ENCODE results near the gene SYT15.

DNA sequence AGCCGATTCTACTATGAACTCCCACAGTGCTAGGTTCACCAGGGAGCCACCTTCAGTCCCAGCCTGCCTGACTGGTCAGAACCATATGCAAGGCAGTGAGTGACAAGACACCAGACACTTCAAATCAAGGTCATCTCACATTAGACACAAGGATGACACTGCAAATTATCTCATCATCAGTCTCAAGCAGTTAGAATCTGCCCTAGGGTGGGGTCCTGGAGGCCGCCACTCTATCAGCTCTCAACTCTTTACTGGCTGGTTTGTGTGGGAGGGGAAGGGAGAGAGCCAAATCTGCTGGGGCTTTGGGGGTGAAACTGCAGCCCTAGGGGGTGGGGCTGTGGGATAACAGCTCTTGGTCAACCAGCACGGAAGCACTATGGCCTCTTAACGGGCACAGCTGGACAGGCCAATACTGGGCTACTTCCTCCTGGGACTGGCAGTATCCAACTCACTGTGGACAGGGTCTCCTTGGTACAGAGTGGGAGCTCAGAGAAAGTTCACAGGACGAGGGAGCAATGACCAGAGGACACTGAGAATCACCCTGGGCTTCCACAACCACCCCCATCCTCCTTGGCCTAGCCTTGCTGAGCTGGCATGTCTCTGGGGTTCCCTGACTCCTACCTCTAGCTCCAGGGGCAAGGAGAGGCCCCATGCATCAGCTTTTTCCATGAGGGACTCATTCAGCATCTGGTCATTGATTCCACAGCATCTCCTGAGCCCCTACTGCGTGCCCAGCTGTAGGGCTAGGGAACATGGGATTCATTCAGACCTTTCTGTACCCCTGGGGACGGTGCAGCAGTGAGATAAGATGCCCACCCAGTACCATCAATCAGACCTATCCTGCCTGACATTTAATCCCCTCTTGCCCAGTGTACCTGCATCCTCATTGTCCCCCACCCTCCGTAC, 27.9 kb upstream of the SYT15 start:
- TF ChIP-seq, protein P1, sequence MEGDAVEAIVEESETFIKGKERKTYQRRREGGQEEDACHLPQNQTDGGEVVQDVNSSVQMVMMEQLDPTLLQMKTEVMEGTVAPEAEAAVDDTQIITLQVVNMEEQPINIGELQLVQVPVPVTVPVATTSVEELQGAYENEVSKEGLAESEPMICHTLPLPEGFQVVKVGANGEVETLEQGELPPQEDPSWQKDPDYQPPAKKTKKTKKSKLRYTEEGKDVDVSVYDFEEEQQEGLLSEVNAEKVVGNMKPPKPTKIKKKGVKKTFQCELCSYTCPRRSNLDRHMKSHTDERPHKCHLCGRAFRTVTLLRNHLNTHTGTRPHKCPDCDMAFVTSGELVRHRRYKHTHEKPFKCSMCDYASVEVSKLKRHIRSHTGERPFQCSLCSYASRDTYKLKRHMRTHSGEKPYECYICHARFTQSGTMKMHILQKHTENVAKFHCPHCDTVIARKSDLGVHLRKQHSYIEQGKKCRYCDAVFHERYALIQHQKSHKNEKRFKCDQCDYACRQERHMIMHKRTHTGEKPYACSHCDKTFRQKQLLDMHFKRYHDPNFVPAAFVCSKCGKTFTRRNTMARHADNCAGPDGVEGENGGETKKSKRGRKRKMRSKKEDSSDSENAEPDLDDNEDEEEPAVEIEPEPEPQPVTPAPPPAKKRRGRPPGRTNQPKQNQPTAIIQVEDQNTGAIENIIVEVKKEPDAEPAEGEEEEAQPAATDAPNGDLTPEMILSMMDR (CRISPR knock-in tag; IDR thresholded peaks at IDR 0.05), result no peak
- TF ChIP-seq, protein P2, sequence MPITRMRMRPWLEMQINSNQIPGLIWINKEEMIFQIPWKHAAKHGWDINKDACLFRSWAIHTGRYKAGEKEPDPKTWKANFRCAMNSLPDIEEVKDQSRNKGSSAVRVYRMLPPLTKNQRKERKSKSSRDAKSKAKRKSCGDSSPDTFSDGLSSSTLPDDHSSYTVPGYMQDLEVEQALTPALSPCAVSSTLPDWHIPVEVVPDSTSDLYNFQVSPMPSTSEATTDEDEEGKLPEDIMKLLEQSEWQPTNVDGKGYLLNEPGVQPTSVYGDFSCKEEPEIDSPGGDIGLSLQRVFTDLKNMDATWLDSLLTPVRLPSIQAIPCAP (CRISPR knock-in tag; IDR thresholded peaks at IDR 0.05; ENCODE audit: low read depth), result no peak
- TF ChIP-seq ZZZ3 (CRISPR knock-in tag; IDR thresholded peaks at IDR 0.05; ENCODE audit: borderline replicate concordance), result no peak
- TF ChIP-seq FOXM1 (CRISPR knock-in tag; IDR thresholded peaks at IDR 0.05), result no peak
- no peak for TF ChIP-seq TBP (CRISPR knock-in tag; IDR thresholded peaks at IDR 0.05)
- TF ChIP-seq POLR2A (IDR thresholded peaks at IDR 0.05; ENCODE audit: insufficient read depth in 1 of 2, low read depth in 2 of 2, low read length in 2 of 2), result no peak
- no peak for TF ChIP-seq ZNF607 (CRISPR knock-in tag; IDR thresholded peaks at IDR 0.05; ENCODE audit: borderline replicate concordance)
- TF ChIP-seq, protein P3, sequence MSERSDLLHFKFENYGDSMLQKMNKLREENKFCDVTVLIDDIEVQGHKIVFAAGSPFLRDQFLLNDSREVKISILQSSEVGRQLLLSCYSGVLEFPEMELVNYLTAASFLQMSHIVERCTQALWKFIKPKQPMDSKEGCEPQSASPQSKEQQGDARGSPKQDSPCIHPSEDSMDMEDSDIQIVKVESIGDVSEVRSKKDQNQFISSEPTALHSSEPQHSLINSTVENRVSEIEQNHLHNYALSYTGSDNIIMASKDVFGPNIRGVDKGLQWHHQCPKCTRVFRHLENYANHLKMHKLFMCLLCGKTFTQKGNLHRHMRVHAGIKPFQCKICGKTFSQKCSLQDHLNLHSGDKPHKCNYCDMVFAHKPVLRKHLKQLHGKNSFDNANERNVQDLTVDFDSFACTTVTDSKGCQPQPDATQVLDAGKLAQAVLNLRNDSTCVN (CRISPR knock-in tag; IDR thresholded peaks at IDR 0.05; ENCODE audit: borderline replicate concordance), result no peak
- TF ChIP-seq ARID2 (CRISPR knock-in tag; IDR thresholded peaks at IDR 0.05; ENCODE audit: borderline replicate concordance), result no peak
